CD4-positive, alpha-beta T cell treated with Interleukin-15 for 1 hour (primary cell): Measurements from ENCODE around the gene STAB1.
"Not testable (repeated sequence)": the region's sequence is repeated elsewhere in the genome, so short reads cannot be mapped to it uniquely, and the experiment has no call there.

ENCODE experiments used
- DNase-seq: peaks from one replicate; pipeline ENCODE4 v3.0.0-alpha.2; 2020

Gene STAB1

DNA sequence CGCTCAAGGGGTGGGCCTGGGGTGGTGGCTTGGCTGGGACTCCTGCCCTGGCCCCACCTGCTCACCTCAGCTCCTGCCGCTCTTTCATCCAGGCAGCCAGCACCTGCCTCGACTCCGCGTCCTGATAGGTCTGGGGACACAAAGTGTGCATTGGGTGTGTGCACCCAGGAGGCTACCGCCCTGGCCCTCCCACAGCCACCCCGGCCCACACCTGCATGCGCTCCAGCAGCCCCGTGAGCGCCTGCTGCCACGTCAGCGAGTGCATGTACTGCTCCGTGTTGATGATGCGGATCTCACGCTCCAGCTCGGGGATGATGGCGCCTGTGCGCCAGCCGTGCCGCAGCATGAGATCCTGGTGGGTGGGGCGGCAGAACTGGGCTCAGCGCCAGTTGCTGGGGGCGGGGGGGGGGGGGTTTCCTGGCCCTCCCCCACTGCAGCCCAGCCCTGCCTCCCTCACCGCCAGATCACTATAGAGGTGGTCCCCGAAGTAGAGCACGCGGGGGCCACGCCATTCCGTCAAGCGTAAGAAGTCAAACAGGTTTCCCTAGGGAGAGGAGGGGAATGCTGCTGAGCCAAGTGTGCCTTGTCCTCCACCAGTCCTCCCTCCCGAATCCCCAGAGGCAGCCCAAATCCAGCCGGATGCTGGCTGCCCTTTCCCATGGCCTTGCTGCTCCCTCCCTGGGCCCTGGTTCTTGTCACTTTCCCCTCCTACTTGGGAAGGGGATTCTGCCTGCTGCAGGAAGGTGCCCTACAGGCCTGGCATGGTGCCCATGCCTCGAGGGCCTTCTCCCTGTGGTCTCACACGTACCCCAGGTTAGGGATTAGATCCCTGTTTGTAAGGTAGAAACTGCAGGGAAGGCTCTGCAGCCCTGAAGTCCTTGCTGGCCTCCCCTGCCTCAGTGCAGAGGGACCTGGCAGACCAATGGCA, 29.9 kb downstream of the STAB1 start:
- DNase-seq: no peak

DNA sequence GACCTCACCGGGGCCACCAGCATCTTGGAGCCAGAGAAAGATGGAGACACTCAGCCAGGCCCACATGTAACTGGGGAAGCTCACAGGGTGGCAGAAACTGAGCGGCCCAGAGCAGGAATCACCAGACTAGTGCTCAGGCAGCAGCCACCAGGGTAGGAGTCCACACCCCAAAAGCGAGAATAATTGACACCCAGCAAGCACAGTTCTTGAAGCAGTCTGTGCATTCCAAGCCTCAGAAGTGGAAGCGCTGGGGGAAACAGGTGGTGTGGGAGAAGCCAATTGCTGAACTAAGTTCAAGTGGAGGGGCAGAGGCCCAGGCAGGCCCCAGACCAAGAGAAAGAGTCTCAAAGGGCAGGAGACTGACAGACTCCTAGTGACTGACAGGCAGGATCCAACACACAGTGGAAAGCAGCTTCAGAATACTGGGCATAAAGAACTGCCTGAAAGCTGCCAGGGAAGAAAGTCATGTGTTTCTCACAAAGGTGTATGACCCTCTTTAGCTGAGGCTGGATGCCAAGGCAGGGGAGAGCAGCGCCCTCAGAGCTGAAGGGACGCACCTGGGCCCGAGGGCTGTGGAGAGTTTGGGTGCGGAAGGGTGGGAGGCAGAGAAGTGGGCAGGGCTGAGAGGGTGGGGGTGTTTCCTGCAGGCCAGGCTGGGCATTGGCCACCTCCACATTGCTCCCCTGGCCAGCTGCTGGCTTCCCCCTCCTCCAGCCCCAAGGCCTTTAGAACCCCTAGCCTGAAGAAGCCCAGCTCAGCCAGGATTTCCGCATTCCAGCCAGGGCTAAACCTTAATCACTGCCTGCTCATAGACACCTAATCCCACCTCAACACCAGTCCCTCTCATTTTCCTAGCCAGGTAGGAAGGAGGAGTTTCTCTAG, 30.8 kb downstream of the STAB1 start:
- no peak for DNase-seq

DNA sequence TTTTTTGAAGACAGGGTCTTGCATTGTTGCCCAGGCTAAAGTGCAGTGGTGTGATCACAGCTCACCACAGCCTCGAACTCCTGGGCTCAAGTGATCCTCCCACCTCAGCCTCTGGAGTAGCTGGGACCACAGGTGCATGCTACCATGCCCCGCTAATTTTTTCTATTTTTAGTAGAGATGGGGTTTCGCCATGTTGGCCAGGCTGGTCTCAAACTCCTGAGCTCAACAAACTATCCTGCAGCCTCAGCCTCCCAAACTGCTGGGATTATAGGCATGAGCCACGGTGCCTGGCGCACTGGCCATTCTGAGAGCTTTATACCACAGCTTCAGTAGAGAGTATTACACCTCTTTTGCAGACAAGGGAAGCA, 31.5 kb downstream of the STAB1 start:
- DNase-seq: not testable (repeated sequence)

DNA sequence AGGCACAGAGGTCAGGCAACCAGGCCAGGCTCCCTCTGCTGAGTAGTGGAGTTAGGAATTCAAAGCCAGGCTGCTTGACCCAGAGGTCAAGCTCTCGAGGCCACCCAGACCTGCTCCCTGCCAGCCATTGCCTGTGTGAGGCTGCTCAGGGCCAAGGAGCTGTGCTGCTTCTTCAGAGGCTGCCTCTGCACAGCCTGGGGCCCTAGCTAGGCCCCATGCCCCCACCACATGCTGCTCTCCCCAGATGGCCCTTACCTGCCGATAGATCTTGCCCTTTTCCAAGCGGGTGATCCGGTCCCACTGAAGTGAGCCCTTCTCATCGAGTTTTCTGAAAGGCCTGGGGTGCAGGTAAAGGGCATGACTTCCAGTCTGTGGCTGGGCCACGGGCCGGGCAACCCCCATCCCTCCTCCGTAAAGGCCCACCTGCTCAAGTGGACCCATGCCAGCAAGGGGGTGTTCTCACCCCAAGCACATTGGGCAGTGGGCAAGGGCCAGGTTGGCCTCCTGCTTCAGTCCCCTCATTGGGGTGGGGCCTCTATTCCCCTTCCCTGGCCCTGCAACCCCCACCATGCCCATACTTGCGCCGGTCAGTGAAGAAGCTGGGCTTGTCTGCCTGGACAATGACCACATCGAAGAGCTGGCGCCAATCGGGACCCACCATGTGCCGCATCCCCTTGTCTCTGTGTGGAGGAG, 32.0 kb downstream of the STAB1 start:
- peak; percentile 9 for DNase-seq

DNA sequence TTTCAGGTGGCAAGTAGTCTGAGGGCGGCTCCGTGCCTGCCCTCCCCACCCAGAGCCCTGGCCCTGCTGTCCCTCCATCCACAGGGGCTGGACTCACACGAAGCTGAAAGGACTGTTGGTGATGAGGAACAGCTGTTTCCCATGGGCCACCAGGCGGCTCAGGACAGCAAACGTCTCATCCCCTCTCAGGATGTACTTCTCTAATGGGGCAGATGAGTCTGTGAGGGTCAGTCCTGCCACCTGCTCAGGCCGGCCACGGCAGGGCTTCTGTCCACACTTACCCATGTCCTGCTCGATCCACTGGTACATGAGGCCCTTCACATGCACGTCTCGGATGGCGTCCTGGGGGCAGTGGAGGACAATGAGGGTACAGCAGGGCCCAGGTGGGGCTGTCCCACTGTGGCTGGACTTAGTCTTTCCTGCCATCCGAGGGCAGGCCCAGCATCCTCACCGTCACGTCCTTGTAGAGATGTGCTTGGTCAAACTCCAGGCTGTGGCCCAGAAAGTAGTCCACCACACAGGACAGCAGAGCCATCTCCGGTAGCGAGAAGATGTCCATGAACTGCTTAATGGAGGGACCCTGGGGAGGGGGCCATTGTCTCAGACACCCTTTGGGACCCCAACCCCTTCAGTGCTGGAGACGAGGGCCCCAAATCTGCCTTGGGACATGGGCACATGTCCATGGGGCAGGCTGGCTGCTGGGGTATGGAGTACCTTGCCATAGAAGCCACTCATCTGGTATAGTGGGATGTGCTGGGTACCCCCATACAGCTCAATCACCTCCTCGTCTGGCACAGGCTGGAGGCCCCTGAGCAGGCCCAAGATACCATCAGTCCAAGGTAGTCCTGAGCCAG, 32.8 kb downstream of the STAB1 start:
- DNase-seq: peak; percentile 10

DNA sequence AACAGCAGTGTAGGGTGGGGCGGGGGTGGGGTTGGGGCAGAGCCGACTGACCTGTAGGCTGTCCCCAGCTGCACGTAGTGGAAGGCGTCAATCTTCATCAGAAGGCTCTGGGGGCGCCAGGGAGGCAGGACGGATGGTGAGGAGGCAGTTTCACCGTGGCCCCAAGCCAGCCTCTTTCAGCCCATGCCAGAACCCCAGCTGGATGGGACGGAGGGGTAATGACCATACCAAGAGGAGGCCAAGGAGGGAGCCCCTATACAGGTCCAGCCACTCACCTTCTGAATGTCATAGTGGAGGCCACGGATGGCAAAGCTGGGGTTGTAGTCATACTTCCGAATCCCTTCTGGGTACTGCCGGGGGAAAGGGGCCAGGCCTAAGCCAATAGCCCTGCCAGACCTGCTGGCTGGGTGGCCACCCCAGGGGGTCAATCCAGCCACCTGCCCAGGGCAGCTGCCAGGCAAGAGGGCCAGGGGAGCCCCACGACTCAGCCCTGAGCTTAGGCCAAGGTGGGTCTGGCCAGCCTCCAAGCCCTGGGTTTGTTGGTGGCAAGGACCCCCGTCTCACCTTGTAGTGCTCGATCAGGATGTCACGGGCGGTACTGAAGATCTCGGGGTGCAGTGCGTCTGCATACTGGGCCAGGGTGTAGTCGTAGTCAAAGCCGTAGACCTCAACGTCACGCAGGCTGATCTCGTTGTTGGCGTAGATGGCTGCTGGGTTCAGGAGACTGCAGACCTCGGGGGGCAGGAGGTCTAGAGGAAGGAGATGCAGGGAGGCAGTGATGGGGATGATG, 33.6 kb downstream of the STAB1 start:
- peak; percentile 15 for DNase-seq

DNA sequence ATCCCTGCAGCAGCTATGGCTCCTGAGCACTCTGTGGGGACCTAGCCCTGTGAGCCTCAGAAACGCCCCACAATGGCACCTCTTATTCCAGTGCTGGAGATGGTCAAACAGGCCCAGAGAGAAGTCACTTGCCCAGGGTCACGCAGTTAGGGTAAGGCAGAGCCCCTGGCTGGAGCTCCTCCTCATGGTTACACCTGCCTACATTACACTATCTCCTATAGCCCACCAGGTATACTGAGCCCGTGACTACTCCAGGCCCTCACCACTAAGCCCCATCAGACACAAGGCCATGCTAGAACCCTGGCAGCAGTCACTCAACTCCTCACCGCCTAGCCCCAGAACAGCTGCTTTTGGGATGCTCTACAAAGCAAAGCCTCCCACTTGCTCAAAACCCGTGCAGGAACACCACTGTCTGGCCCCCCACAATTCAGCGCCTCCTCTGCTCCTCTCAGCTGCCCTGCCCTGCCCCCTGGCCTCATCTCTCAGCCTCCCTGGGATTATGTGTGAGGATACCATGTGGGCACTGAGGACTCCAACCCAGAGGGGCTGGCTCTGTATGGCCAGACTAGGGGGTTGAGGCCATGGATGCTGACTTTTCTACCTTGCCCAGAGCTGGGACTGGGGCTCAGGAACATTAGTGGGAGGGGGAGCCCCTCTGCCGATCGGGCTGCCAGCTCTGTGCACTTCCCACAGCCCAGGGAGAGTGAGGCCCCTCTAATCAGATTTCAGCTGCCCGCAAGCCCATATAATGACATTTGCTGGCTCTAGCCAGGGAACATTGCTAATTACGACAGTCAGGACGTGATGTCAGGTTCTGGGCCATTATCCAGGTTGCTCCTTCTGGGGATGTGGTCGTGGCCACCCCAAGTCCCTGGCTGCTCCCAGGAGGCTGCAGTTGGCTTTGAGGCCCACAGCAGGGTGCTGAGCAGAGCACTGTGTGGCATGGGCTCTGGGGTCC, 34.5 kb downstream of the STAB1 start:
- peak; percentile 15 for DNase-seq

DNA sequence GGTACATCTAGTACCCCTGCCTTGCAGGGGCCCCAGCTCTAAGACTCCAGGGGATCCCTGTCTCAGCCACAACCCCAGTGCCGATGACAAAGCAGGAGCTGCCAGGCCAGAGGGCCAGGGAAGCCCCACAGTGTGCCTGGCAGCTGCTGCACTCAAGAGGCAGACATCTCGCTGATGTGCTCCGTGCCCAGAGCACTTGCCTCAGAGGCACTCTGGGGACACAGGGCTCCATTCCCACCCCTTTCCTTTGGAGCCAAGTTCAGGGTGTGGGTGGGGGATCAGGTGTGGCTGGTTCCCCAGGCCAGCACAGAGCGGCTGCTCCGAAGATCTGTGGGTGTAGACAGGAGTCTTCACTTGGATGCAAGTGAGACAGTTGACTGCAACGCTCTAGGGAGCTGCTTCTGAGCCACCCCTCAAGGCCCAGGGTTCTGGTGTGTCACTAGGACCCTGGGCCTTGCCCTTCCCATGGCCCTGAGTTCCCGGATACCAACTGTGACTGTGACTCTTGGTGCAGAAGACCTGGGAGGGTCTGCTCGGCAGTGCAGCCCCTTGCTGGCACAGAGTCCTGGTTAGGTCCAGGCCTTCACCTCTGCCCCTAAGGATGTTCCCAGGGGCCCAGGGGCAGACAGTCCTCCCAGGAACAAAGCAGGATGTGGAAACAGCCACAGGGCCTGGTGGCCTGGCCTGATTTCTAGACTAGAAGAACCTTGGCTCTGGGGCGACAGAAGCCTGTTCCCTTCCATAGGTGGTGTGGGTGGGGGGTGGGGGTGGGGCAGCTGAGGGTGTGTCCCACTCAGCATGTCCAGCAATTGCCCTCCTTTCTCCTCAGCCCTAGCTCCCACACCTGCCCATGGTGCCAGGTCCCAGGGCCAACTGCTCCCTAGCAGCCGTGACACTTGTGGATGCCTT, 36.0 kb downstream of the STAB1 start:
- peak; percentile 9 for DNase-seq

DNA sequence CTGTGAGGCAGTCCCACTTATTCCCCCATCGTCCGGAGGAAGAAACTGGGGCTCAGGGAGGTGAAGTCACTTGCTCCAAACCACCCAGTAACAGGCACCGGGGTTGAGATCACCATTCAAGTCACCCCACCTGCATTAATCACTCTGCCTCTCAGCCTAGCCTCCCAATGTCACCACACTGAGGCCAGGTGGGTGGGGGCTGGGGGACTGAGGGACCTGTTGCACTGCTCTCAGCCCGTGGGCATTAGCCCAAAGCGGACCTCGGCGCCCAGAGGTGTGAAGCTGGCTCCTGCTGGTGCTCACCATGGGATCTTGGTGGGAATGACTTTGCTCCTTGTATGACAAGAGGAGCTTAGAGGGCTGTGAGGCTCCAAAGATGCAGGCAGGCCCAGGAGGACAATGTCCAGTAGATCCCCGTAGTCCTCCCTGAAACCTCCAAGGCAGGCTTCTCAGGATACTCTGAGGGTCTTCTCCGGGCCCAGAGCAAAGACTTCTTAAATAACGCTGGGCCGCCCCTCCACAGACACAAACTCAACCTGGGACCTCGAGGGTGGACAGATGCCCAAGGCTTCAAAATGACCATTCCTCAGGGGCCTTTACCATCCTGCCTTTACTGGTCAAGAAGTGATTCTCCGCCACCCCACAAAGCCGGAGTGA, 36.9 kb downstream of the STAB1 start:
- DNase-seq: peak; percentile 15

DNA sequence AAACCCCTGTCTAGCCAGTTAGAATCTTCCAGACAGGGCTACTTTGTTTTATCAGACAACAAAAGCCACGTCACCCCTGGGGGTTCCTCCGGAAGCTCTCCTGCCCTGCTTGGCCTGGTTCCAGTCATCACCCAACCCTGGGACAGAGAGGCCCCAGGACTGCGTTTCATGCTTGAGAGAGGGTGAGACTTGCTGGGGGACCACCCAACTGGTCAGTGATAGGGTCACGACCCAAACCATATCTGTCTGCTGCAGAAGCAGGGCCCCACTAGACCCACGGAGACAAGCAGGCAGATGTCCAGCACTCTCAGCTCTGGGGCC, 37.3 kb downstream of the STAB1 start:
- DNase-seq: peak; percentile 47

DNA sequence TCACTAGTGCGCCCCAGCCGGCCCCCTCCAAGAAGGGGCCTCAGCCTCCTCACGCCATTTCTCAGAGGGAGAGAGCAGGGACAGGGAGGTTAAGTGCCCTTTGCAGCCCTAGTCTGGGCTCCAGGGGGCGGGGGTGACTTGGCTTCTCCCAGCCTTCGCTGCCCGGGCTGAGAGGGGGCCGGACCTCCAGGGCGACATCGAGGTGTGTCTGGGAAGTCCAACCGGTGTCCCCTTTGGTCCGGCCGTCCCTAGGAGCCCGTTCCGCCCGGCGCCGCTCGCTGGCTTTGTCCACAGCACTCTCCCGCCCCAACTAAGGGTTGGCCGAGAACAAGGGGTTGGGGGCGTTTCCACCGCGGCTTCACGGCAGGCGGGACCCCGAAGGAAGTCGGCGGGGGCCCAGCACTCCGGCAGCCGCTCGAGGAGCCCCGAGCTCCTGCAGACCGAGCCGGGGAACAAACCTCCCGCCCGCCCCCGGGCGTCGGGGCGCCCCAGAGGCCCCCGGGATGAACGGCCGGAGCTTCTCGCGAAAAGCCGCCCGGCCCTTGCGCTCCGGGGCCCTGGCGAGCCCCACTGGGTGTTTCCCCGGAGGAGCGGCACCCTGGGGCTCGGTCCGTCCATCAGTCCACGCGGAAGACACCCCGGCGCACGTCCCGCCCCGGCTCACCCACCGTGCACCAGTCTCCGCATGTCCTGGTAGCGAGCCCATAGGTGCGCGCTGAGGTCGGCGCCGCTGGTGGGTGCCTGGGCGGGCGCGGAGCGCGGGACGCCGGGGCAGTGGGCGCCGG, 37.9 kb downstream of the STAB1 start:
- DNase-seq: peak; percentile 16

DNA sequence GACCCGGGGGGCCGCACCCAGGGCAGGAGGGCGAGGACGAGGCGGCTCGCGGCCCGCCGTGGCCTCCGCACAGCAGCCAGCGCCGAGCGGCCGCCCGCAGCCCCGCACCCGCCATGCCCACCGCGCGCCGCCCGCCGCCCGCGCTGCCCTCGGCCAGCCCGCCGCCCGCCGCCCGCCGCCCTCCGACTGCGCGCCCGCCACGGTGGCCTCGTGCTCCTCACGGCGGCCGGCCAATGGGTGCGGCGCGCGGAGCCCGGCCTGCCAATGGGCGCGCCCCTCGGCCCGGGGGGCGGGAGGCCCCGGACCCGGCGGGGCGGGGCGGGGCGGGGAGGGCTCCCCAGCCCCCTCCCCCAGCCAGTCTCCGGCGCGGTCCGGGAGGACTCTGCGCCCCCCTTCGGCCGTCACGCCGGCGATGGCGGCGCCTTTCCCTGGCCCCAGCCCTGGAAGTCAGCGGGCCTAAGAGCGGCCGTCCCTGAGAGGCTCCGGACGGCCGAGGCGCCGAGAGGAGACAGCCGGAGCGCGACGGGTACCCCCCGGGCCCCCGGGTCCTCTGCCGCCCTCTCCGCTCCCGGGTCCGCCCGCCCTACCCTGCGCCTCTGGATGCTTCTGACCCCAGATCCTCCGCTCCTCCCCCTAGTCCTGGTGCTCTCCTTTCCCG, 38.6 kb downstream of the STAB1 start, which contains the start of gene NT5DC2:
Gene NT5DC2 (minus strand): TSS at position 235 of the 658 bp plus-strand sequence. CDS start 120 bp downstream, at position 115.
- peak; percentile 70 for DNase-seq

DNA sequence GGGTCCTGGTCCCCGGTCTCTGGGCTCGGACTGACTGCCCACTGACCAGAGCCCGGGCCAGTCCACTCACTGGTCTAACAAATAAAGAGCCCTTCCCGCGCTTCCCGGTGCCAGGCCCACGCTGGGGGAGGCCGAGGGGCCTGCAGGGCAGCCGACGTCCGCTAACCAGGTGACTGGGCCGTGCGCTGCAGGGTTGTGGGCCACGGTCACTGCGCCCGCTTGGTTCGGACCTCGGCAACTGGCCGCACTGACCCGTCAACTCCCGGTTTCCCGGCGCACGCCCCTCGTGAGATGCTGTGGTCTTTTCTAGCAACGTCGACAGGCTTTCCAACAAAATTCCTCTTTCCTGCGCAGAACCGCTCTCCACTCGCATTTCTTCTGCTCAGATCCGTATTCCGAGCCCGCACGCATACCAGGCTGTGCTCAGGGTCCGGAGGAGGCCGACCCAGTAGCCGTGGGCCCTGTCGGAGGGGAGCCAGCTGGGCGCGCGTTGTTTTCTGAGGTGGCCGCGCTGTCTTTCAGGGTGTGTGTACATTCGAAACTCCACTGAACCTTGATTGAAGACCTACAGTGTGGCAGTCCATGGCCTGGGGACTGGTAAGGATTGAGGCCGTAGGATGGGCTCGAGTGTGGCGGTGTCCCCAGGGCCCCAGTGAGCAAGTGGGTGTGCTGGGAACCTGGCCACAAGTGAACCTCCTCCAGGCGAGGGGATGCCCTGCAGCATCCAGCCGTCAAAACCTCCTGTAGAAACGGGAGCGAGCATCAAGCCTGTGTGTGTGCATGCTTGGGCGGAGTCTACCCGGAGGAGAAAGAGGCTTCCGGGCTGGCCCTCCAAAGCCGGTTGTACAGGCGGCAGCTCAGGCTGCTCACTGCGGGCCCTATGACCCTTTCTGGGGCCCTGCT, 39.4 kb downstream of the STAB1 start:
- DNase-seq: peak; percentile 12

DNA sequence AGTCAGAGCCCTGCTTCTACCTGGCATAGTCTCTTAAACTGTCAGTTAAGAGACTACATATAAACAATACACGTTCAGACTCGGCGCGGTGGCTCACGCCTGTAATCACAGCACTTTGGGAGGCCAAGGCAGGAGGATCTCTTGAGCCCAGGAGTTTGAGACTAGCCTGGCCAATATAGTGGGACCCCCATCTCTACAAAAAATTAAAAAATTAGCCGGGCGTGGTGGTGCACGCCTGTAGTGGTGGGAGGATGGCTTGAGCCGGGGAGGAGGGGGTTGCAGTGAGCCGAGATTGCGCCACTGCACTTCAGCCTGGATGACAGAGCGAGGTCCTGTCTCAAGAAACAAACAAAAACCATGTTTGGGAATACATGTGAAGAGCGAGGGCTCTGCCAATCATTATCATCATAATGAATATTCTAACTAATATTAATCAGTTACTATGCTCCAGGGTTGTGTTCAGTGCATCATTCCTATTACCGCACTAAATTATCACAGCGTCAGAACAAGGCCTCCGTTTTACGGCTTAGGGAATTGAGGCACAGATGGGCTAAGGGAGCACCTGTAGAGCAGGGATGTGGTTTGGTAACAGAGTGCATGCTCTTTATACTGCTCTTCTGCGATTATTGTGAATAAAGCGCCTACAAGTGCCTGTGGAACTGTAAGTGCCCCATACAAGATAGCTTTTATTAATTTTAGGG, 40.4 kb downstream of the STAB1 start:
- DNase-seq: no peak

DNA sequence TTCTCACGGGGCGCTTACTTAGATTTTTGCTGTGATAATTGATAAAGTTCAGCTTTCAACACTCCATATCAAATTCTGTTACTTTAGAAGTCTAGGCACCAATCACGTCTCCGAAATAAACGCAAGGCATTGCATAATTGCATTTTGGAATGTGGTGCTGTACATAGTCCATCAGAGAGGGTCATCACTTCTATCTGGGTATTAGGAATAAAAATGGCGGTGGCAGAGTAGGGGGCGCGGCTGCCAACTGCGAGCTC, 40.9 kb downstream of the STAB1 start:
- no peak for DNase-seq
